Lung (tissue), 12 donors: ENCODE measurements around the gene ARMH2. TPM values are rescaled to one million over a fixed set of nuclear protein-coding genes. Genes with fewer than 3 reads are reported as not detected.
"Not testable (repeated sequence)": the region's sequence is repeated elsewhere in the genome, so short reads cannot be mapped to it uniquely, and the experiment has no call there.

Experiments used
- ATAC-seq: fragments of 200-7000 bp; cut with Tn5 transposase; one replicate; pipeline ENCODE4 v1.9.1; 2020; ENCODE audit warnings: moderate number of reproducible peaks; ENCODE audit not compliant: insufficient read depth, low FRiP score
- DNase-seq, 3 donors: peaks; one replicate each; pipeline ENCODE4 v3.0.0-alpha.2; 2013 to 2017
- H3K27ac ChIP-seq, 2 donors: one replicate each; pipeline ENCODE4 v1.5.1; 2013; ENCODE audit warnings: mild to moderate bottlenecking in 2 of 2, moderate library complexity in 2 of 2, control low read depth in 1 of 2, inconsistent platforms in 1 of 2, low read depth in 1 of 2, low read length in 1 of 2
- H3K27me3 ChIP-seq, 3 donors: one replicate each; pipeline ENCODE4 v1.5.1; 2013; ENCODE audit warnings: low read length in 2 of 3; ENCODE audit not compliant: control insufficient read depth in 3 of 3, insufficient read depth in 3 of 3
- H3K36me3 ChIP-seq, 4 donors: one replicate each; pipeline ENCODE4 v1.5.1; 2013; ENCODE audit warnings: low read length in 4 of 4, mild to moderate bottlenecking in 1 of 4, moderate library complexity in 1 of 4; ENCODE audit not compliant: control insufficient read depth in 4 of 4, insufficient read depth in 4 of 4
- H3K4me1 ChIP-seq, 5 donors: one replicate each; pipeline ENCODE4 v1.5.1; 2013; ENCODE audit warnings: low read length in 5 of 5, mild to moderate bottlenecking in 2 of 5, moderate library complexity in 1 of 5; ENCODE audit not compliant: control insufficient read depth in 5 of 5, insufficient read depth in 5 of 5
- H3K4me3 ChIP-seq: one replicate; pipeline ENCODE4 v1.5.1; 2013; ENCODE audit warnings: mild to moderate bottlenecking, control low read depth, moderate library complexity
- H3K9ac ChIP-seq, 2 donors: one replicate each; pipeline ENCODE4 v1.5.1; 2013; ENCODE audit warnings: low read length in 2 of 2, control low read depth in 1 of 2; ENCODE audit not compliant: insufficient read depth in 1 of 2
- H3K9me3 ChIP-seq, 4 donors: one replicate each; pipeline ENCODE4 v1.5.1; 2013; ENCODE audit warnings: low read length in 3 of 4, mild to moderate bottlenecking in 1 of 4, moderate library complexity in 1 of 4; ENCODE audit not compliant: control insufficient read depth in 4 of 4, insufficient read depth in 3 of 4
- WGBS, 2 donors: extraction: QIAGEN DNeasy Blood & Tissue Kit; methylation state at CpG; one replicate each; pipeline ENCODE4 v1.1.7; 2013; 5-methylcytosine and 5-hydroxymethylcytosine counted together
- polyA plus RNA-seq, 2 donors: library from polyadenylated mRNA; stranded (reverse); fragments of 200-250 nt; gene quantifications; one replicate each; pipeline ENCODE4 v1.2.1, GENCODE V29; 2013
- total RNA-seq, 2 donors: library from RNA; depleted of rRNA in 1 of 2; stranded (reverse); fragments of >200 nt in 1 of 2; gene quantifications; one replicate each; pipeline ENCODE4 v1.2.1, GENCODE V29; 2014 to 2021
- TF ChIP-seq, protein P1 (sequence below): IDR thresholded peaks from 2 replicates; pipeline ENCODE4 v1.5.1; 2012; ENCODE audit warnings: mild to moderate bottlenecking; ENCODE audit errors: control extremely low read depth, extremely low read depth
- donor health status: control.
- donor health status: control.
- donor health status: Bipolar disorder and iron deficiency.
- donor health status: healthy.
- donor health status: DM: yes; HTN: yes; CAD: no.

The ARMH2 gene
- total and polyA plus RNA-seq, 4 donors: 0.56 to 3.2 (median 1.3) TPM

DNA sequence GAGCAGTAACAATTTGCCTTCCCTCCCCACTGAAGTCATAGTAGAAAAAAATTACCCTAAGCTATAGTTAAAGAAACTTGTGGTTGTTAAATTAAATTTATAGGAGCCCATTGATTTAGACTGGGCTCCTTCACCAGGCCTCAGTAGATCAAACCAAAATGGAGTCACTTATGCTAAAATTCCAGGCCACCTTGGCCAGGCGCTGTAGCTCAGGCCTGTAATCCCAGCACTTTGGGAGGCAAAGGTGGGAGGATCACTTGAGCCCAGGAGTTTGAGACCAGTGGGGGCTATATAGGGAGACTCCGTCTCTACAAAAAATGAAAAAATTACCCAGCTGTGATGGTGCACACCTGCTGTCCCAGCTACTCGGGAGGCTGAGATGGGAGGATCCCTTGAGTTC lies 39.0 kb downstream of the ARMH2 start:
- ATAC-seq (no peak), DNase-seq (no peak)
- Histone ChIP-seq H3K4me3 (no peak overlapping the region), H3K36me3 (no peaks in the 10 kb centered on the region), H3K27me3 (no peaks in the 10 kb centered on the region), H3K9ac (no peak overlapping the region), H3K9me3 (no peaks in the 10 kb centered on the region), H3K27ac (no peak overlapping the region), H3K4me1 (peaks cover 0 to 13% (median 0%) of the 10 kb centered on the region in 5 donors)
- 94 to 97% methylated on average over 3 of the region's 3 CpGs for WGBS, 2 donors
- TF ChIP-seq, protein P1, sequence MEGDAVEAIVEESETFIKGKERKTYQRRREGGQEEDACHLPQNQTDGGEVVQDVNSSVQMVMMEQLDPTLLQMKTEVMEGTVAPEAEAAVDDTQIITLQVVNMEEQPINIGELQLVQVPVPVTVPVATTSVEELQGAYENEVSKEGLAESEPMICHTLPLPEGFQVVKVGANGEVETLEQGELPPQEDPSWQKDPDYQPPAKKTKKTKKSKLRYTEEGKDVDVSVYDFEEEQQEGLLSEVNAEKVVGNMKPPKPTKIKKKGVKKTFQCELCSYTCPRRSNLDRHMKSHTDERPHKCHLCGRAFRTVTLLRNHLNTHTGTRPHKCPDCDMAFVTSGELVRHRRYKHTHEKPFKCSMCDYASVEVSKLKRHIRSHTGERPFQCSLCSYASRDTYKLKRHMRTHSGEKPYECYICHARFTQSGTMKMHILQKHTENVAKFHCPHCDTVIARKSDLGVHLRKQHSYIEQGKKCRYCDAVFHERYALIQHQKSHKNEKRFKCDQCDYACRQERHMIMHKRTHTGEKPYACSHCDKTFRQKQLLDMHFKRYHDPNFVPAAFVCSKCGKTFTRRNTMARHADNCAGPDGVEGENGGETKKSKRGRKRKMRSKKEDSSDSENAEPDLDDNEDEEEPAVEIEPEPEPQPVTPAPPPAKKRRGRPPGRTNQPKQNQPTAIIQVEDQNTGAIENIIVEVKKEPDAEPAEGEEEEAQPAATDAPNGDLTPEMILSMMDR: no peak

DNA sequence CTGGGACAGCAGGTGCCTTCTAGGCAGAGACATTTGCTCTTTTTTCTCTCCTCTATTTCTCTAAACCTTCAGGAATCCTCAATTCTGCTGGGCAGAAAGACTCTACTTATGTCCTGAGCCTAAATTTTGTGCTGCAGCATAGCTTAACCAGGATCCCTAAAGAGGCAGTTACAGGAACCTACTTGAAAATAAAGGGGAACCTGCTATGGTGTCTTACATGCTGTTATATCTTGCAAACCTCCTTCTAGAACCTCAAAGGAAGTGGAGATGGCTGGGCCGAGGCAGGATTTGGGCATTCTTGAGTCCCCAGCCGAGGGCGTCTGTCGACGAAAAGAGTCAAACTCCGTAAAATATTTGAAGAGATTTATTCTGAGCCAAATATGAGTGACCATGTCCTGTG lies 41.1 kb downstream of the ARMH2 start:
- no peaks in the 10 kb centered on the region for H3K9me3 ChIP-seq
- H3K9ac ChIP-seq: no peak overlapping the region
- no peak overlapping the region for H3K27ac ChIP-seq
- ATAC-seq (no peak), DNase-seq (no peak)
- TF ChIP-seq, protein P1: no peak
- 60 to 82% methylated on average over 6 of the region's 6 CpGs for WGBS, 2 donors
- peaks cover 0 to 13% (median 0%) of the 10 kb centered on the region in 5 donors for H3K4me1 ChIP-seq
- no peaks in the 10 kb centered on the region for H3K27me3 ChIP-seq
- H3K4me3 ChIP-seq: no peak overlapping the region
- H3K36me3 ChIP-seq: no peaks in the 10 kb centered on the region

DNA sequence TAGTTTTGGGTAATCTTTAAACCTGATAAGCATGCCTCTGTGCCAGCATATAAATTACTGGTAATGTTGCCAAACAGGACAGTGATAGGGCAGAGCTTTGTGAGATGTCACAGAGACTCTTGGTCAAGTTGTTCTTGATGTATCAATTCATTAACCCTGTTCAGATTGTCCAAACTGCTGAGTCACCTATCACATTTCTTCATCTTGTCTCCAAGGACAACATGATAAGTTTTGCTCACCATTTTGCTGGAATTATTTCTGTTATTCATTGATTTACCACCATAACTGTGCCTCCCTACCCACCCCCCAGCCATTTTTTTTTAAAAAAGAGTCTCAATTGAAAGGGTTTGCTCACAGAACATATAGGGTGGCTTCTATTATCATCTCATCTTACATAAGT lies 43.4 kb downstream of the ARMH2 start:
- ATAC-seq (no peak), DNase-seq (no peak)

DNA sequence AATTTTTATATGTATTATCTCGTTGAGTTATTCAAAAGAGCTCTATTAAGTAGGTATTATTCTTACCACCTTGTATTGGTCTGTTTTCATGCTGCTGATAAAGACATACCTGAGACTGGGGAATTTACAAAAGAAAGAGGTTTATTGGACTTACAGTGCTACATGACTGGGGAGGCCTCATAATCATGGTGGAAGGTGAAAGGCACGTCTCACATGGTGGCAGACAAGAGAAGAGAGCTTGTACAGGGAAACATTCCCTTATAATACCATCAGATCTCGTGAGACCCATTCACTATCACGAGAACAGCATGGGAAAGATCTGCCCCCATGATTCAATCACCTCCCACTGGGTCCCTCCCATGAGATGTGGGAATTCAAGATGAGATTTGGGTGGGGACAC lies 44.3 kb downstream of the ARMH2 start:
- not testable (repeated sequence) for H3K9ac ChIP-seq, H3K4me3 ChIP-seq, H3K9me3 ChIP-seq, H3K27ac ChIP-seq, H3K27me3 ChIP-seq, H3K4me1 ChIP-seq, ATAC-seq, H3K36me3 ChIP-seq, DNase-seq
- WGBS, 2 donors: 84 to 91% methylated on average over 4 of the region's 4 CpGs

More for the DNA sequence above, 43.4 kb downstream of the ARMH2 start:
- Histone ChIP-seq H3K9me3 (no peaks in the 10 kb centered on the region), H3K27me3 (no peaks in the 10 kb centered on the region), H3K4me1 (peaks cover 0 to 5% (median 0%) of the 10 kb centered on the region in 5 donors), H3K36me3 (no peaks in the 10 kb centered on the region), H3K27ac (no peak overlapping the region), H3K9ac (no peak overlapping the region), H3K4me3 (no peak overlapping the region)
- TF ChIP-seq, protein P1: no peak
